WERI-Rb-1 (cell line): ENCODE data around the gene NUDT1.

Experiments
- DNase-seq: peaks from one replicate; pipeline ENCODE4 v3.0.0-alpha.2; 2020
- H3K27ac ChIP-seq: fragments of 250-450 bp; sonication (Bioruptor Pico); 2 replicates; pipeline ENCODE4 v1.5.1; 2020; ENCODE audit warnings: mild to moderate bottlenecking, moderate library complexity
- H3K27me3 ChIP-seq: fragments of 250-450 bp; sonication (Bioruptor Pico); 2 replicates; pipeline ENCODE4 v1.5.1; 2021; ENCODE audit warnings: mild to moderate bottlenecking, low read depth, moderate library complexity; ENCODE audit not compliant: insufficient read depth, severe bottlenecking
- H3K36me3 ChIP-seq: fragments of 250-450 bp; sonication (Bioruptor Pico); 2 replicates; pipeline ENCODE4 v1.5.1; 2020; ENCODE audit warnings: mild to moderate bottlenecking, moderate library complexity
- H3K4me3 ChIP-seq: 2 replicates; pipeline ENCODE4 v1.5.1; 2011; ENCODE audit warnings: low read depth, mild to moderate bottlenecking, control low read depth, low read length
- H3K9me3 ChIP-seq: fragments of 250-450 bp; sonication (Bioruptor Pico); 2 replicates; pipeline ENCODE4 v1.5.1; 2021; ENCODE audit warnings: mild to moderate bottlenecking, moderate library complexity; ENCODE audit not compliant: severe bottlenecking
- CTCF ChIP-seq: IDR thresholded peaks from 2 replicates; pipeline ENCODE4 v1.5.1; 2011; ENCODE audit warnings: low read depth, mild to moderate bottlenecking, control low read depth, inconsistent platforms, low read length

Gene NUDT1

GRCh38 chr7:2220954-2221353, 21.1 kb upstream of the NUDT1 start:
- H3K36me3 ChIP-seq, result peaks cover 60% of the 10 kb centered on the region
- H3K27me3 ChIP-seq, result no peaks in the 10 kb centered on the region
- DNase-seq, result no peak

GRCh38 chr7:2222516-2222915, 19.5 kb upstream of the NUDT1 start:
- Histone ChIP-seq H3K27ac (no peak overlapping the region), H3K36me3 (peaks cover 60% of the 10 kb centered on the region), H3K9me3 (no peaks in the 10 kb centered on the region), H3K27me3 (no peaks in the 10 kb centered on the region), H3K4me3 (no peak overlapping the region)
- no peak for TF ChIP-seq CTCF
- no peak for DNase-seq

More at GRCh38 chr7:2220954-2221353, 21.1 kb upstream of the NUDT1 start:
- H3K27ac ChIP-seq, result no peak overlapping the region
- no peaks in the 10 kb centered on the region for H3K9me3 ChIP-seq
- TF ChIP-seq CTCF, result no peak
- H3K4me3 ChIP-seq, result no peak overlapping the region

- TF ChIP-seq CTCF, result no peak
- Histone ChIP-seq H3K9me3 (no peaks in the 10 kb centered on the region), H3K36me3 (peaks cover 59% of the 10 kb centered on the region), H3K27ac (no peak overlapping the region), H3K27me3 (no peaks in the 10 kb centered on the region), H3K4me3 (no peak overlapping the region)
- DNase-seq, result no peak
These were observed 18.7 kb upstream of the NUDT1 start for GRCh38 chr7:2223321-2223720.

GRCh38 chr7:2224491-2224928, 17.5 kb upstream of the NUDT1 start:
- peaks cover 61% of the 10 kb centered on the region for H3K36me3 ChIP-seq
- H3K4me3 ChIP-seq, result no peak overlapping the region
- no peak for TF ChIP-seq CTCF
- no peaks in the 10 kb centered on the region for H3K27me3 ChIP-seq
- H3K27ac ChIP-seq, result no peak overlapping the region
- H3K9me3 ChIP-seq, result no peaks in the 10 kb centered on the region
- no peak for DNase-seq

- DNase-seq, result no peak
These were observed 17.1 kb upstream of the NUDT1 start for GRCh38 chr7:2224934-2225333.

More at GRCh38 chr7:2224934-2225333, 17.1 kb upstream of the NUDT1 start:
- Histone ChIP-seq H3K9me3 (no peaks in the 10 kb centered on the region), H3K4me3 (no peak overlapping the region), H3K36me3 (peaks cover 65% of the 10 kb centered on the region), H3K27ac (no peak overlapping the region), H3K27me3 (no peaks in the 10 kb centered on the region)
- no peak for TF ChIP-seq CTCF
